Medulla oblongata (tissue), 1 donor: ENCODE measurements around the gene SLC5A8.
"Not testable (repeated sequence)": the region's sequence is repeated elsewhere in the genome, so short reads cannot be mapped to it uniquely, and the experiment has no call there.

Source experiments
- DNase-seq: peaks from one replicate; pipeline ENCODE4 v3.0.0-alpha.2; 2015; ENCODE audit errors: extremely low spot score

Gene SLC5A8

GRCh38 chr12:101172316-101172715 is 37.7 kb downstream of the SLC5A8 start:
- DNase-seq = no peak

GRCh38 chr12:101168001-101168400 is 42.0 kb downstream of the SLC5A8 start:
- no peak for DNase-seq

- no peak for DNase-seq
Measured at GRCh38 chr12:101166866-101167265, 43.2 kb downstream of the SLC5A8 start.

- no peak for DNase-seq
Measured at GRCh38 chr12:101165319-101165718, 44.7 kb downstream of the SLC5A8 start.

- DNase-seq = not testable (repeated sequence)
Measured at GRCh38 chr12:101145777-101146431, 64.1 kb downstream of the SLC5A8 start.

- DNase-seq = no peak
Measured at GRCh38 chr12:101127521-101128219, 82.4 kb downstream of the SLC5A8 start.

GRCh38 chr12:101117842-101118241 is 92.2 kb downstream of the SLC5A8 start:
- DNase-seq = peak; percentile 13

- DNase-seq = no peak
Measured at GRCh38 chr12:101116911-101117310, 93.1 kb downstream of the SLC5A8 start.

GRCh38 chr12:101115326-101115725 is 94.7 kb downstream of the SLC5A8 start:
- no peak for DNase-seq

- no peak for DNase-seq
Measured at GRCh38 chr12:101111441-101111840, 98.6 kb downstream of the SLC5A8 start.

GRCh38 chr12:101110866-101111265 is 99.2 kb downstream of the SLC5A8 start:
- DNase-seq = peak; percentile 45

- no peak for DNase-seq
Measured at GRCh38 chr12:101108130-101108529, 101.9 kb downstream of the SLC5A8 start.

GRCh38 chr12:101107032-101107763 is 102.8 kb downstream of the SLC5A8 start:
- no peak for DNase-seq
